Measurements from ENCODE around the gene OR2AK2.

OR2AK2 gene

GRCh38 chr1:247953408-247953807 is 11.6 kb upstream of the OR2AK2 start:
- Histone ChIP-seq H3K4me3 (ENCODE audit: low read depth in 1 of 5, low read length in 5 of 5) (no peak overlapping the region), H3K36me3 (ENCODE audit: control insufficient read depth in 5 of 5, insufficient read depth in 5 of 5, low read length in 5 of 5) (no peaks in the 10 kb centered on the region), H3K9me3 (ENCODE audit: control insufficient read depth in 5 of 5, low read length in 5 of 5) (peaks cover 0 to 3% (median 0%) of the 10 kb centered on the region in 5 donors), H3K27ac (ENCODE audit: low read depth, low read length) (no peak overlapping the region), H3K27me3 (ENCODE audit: control insufficient read depth in 5 of 5, insufficient read depth in 4 of 5, low read length in 5 of 5) (no peaks in the 10 kb centered on the region), H3K9ac (ENCODE audit: low read length in 5 of 5) (no peak overlapping the region), H3K4me1 (ENCODE audit: control insufficient read depth in 5 of 5, insufficient read depth in 5 of 5, low read length in 5 of 5) (no peaks in the 10 kb centered on the region)

GRCh38 chr1:247961791-247962190 is 3.2 kb upstream of the OR2AK2 start:
- H3K4me3 ChIP-seq (ENCODE audit: low read depth in 1 of 5, low read length in 5 of 5), result no peak overlapping the region
- no peak overlapping the region for H3K9ac ChIP-seq (ENCODE audit: low read length in 5 of 5)
- no peaks in the 10 kb centered on the region for H3K27me3 ChIP-seq (ENCODE audit: control insufficient read depth in 5 of 5, insufficient read depth in 4 of 5, low read length in 5 of 5)
- H3K27ac ChIP-seq (ENCODE audit: low read depth, low read length), result no peak overlapping the region
- H3K4me1 ChIP-seq (ENCODE audit: control insufficient read depth in 5 of 5, insufficient read depth in 5 of 5, low read length in 5 of 5), result no peaks in the 10 kb centered on the region
- no peaks in the 10 kb centered on the region for H3K9me3 ChIP-seq (ENCODE audit: control insufficient read depth in 5 of 5, low read length in 5 of 5)
- no peaks in the 10 kb centered on the region for H3K36me3 ChIP-seq (ENCODE audit: control insufficient read depth in 5 of 5, insufficient read depth in 5 of 5, low read length in 5 of 5)

- no peaks in the 10 kb centered on the region for H3K36me3 ChIP-seq (ENCODE audit: control insufficient read depth in 5 of 5, insufficient read depth in 5 of 5, low read length in 5 of 5)
- no peak overlapping the region for H3K27ac ChIP-seq (ENCODE audit: low read depth, low read length)
- no peaks in the 10 kb centered on the region for H3K9me3 ChIP-seq (ENCODE audit: control insufficient read depth in 5 of 5, low read length in 5 of 5)
- H3K27me3 ChIP-seq (ENCODE audit: control insufficient read depth in 5 of 5, insufficient read depth in 4 of 5, low read length in 5 of 5), result no peaks in the 10 kb centered on the region
- H3K4me3 ChIP-seq (ENCODE audit: low read depth in 1 of 5, low read length in 5 of 5), result no peak overlapping the region
- H3K4me1 ChIP-seq (ENCODE audit: control insufficient read depth in 5 of 5, insufficient read depth in 5 of 5, low read length in 5 of 5), result no peaks in the 10 kb centered on the region
- no peak overlapping the region for H3K9ac ChIP-seq (ENCODE audit: low read length in 5 of 5)
These were observed 2.0 kb upstream of the OR2AK2 start for GRCh38 chr1:247962911-247963588.

GRCh38 chr1:247966532-247967204 is 1.6 kb downstream of the OR2AK2 start:
- no peak overlapping the region for H3K4me3 ChIP-seq (ENCODE audit: low read depth in 1 of 5, low read length in 5 of 5)
- no peak overlapping the region for H3K9ac ChIP-seq (ENCODE audit: low read length in 5 of 5)
- H3K36me3 ChIP-seq (ENCODE audit: control insufficient read depth in 5 of 5, insufficient read depth in 5 of 5, low read length in 5 of 5), result no peaks in the 10 kb centered on the region
- H3K27ac ChIP-seq (ENCODE audit: low read depth, low read length), result no peak overlapping the region
- H3K27me3 ChIP-seq (ENCODE audit: control insufficient read depth in 5 of 5, insufficient read depth in 4 of 5, low read length in 5 of 5), result no peaks in the 10 kb centered on the region
- no peaks in the 10 kb centered on the region for H3K4me1 ChIP-seq (ENCODE audit: control insufficient read depth in 5 of 5, insufficient read depth in 5 of 5, low read length in 5 of 5)
- H3K9me3 ChIP-seq (ENCODE audit: control insufficient read depth in 5 of 5, low read length in 5 of 5), result peaks cover 0 to 5% (median 0%) of the 10 kb centered on the region in 5 donors

- Histone ChIP-seq H3K27ac (ENCODE audit: low read depth, low read length) (no peak overlapping the region), H3K4me3 (ENCODE audit: low read depth in 1 of 5, low read length in 5 of 5) (no peak overlapping the region), H3K9me3 (ENCODE audit: control insufficient read depth in 5 of 5, low read length in 5 of 5) (peaks cover 0 to 5% (median 0%) of the 10 kb centered on the region in 5 donors), H3K27me3 (ENCODE audit: control insufficient read depth in 5 of 5, insufficient read depth in 4 of 5, low read length in 5 of 5) (no peaks in the 10 kb centered on the region), H3K36me3 (ENCODE audit: control insufficient read depth in 5 of 5, insufficient read depth in 5 of 5, low read length in 5 of 5) (no peaks in the 10 kb centered on the region), H3K4me1 (ENCODE audit: control insufficient read depth in 5 of 5, insufficient read depth in 5 of 5, low read length in 5 of 5) (no peaks in the 10 kb centered on the region), H3K9ac (ENCODE audit: low read length in 5 of 5) (no peak overlapping the region)
These were observed 28.0 kb downstream of the OR2AK2 start for GRCh38 chr1:247992986-247993385.

GRCh38 chr1:247998811-247999210 is 33.8 kb downstream of the OR2AK2 start:
- H3K27ac ChIP-seq (ENCODE audit: low read depth, low read length), result no peak overlapping the region
- H3K36me3 ChIP-seq (ENCODE audit: control insufficient read depth in 5 of 5, insufficient read depth in 5 of 5, low read length in 5 of 5), result no peaks in the 10 kb centered on the region
- no peaks in the 10 kb centered on the region for H3K27me3 ChIP-seq (ENCODE audit: control insufficient read depth in 5 of 5, insufficient read depth in 4 of 5, low read length in 5 of 5)
- no peaks in the 10 kb centered on the region for H3K9me3 ChIP-seq (ENCODE audit: control insufficient read depth in 5 of 5, low read length in 5 of 5)
- no peak overlapping the region for H3K9ac ChIP-seq (ENCODE audit: low read length in 5 of 5)
- no peak overlapping the region for H3K4me3 ChIP-seq (ENCODE audit: low read depth in 1 of 5, low read length in 5 of 5)
- H3K4me1 ChIP-seq (ENCODE audit: control insufficient read depth in 5 of 5, insufficient read depth in 5 of 5, low read length in 5 of 5), result no peaks in the 10 kb centered on the region

GRCh38 chr1:248000169-248000568 is 35.1 kb downstream of the OR2AK2 start:
- Histone ChIP-seq H3K27me3 (ENCODE audit: control insufficient read depth in 5 of 5, insufficient read depth in 4 of 5, low read length in 5 of 5) (no peaks in the 10 kb centered on the region), H3K27ac (ENCODE audit: low read depth, low read length) (no peak overlapping the region), H3K4me3 (ENCODE audit: low read depth in 1 of 5, low read length in 5 of 5) (no peak overlapping the region), H3K9me3 (ENCODE audit: control insufficient read depth in 5 of 5, low read length in 5 of 5) (no peaks in the 10 kb centered on the region), H3K36me3 (ENCODE audit: control insufficient read depth in 5 of 5, insufficient read depth in 5 of 5, low read length in 5 of 5) (no peaks in the 10 kb centered on the region), H3K9ac (ENCODE audit: low read length in 5 of 5) (no peak overlapping the region), H3K4me1 (ENCODE audit: control insufficient read depth in 5 of 5, insufficient read depth in 5 of 5, low read length in 5 of 5) (no peaks in the 10 kb centered on the region)

- Histone ChIP-seq H3K4me3 (ENCODE audit: low read depth in 1 of 5, low read length in 5 of 5) (no peak overlapping the region), H3K27me3 (ENCODE audit: control insufficient read depth in 5 of 5, insufficient read depth in 4 of 5, low read length in 5 of 5) (no peaks in the 10 kb centered on the region), H3K27ac (ENCODE audit: low read depth, low read length) (no peak overlapping the region), H3K9ac (ENCODE audit: low read length in 5 of 5) (no peak overlapping the region), H3K4me1 (ENCODE audit: control insufficient read depth in 5 of 5, insufficient read depth in 5 of 5, low read length in 5 of 5) (no peaks in the 10 kb centered on the region), H3K9me3 (ENCODE audit: control insufficient read depth in 5 of 5, low read length in 5 of 5) (peaks cover 9 to 25% (median 14%) of the 10 kb centered on the region in 5 donors), H3K36me3 (ENCODE audit: control insufficient read depth in 5 of 5, insufficient read depth in 5 of 5, low read length in 5 of 5) (no peaks in the 10 kb centered on the region)
These were observed 42.7 kb downstream of the OR2AK2 start for GRCh38 chr1:248007778-248008177.

GRCh38 chr1:248009681-248010080 is 44.6 kb downstream of the OR2AK2 start:
- H3K27me3 ChIP-seq (ENCODE audit: control insufficient read depth in 5 of 5, insufficient read depth in 4 of 5, low read length in 5 of 5), result no peaks in the 10 kb centered on the region
- H3K4me3 ChIP-seq (ENCODE audit: low read depth in 1 of 5, low read length in 5 of 5), result no peak overlapping the region
- no peaks in the 10 kb centered on the region for H3K36me3 ChIP-seq (ENCODE audit: control insufficient read depth in 5 of 5, insufficient read depth in 5 of 5, low read length in 5 of 5)
- no peaks in the 10 kb centered on the region for H3K4me1 ChIP-seq (ENCODE audit: control insufficient read depth in 5 of 5, insufficient read depth in 5 of 5, low read length in 5 of 5)
- H3K9me3 ChIP-seq (ENCODE audit: control insufficient read depth in 5 of 5, low read length in 5 of 5), result peaks cover 9 to 25% (median 14%) of the 10 kb centered on the region in 5 donors
- no peak overlapping the region for H3K9ac ChIP-seq (ENCODE audit: low read length in 5 of 5)
- no peak overlapping the region for H3K27ac ChIP-seq (ENCODE audit: low read depth, low read length)

GRCh38 chr1:248013229-248013710 is 48.2 kb downstream of the OR2AK2 start, which contains the start of gene OR2L5:
TSS of gene OR2L5 (plus strand) at chr1:248013660. CDS start at chr1:248021948, 8,288 bp downstream.
- Histone ChIP-seq H3K27ac (ENCODE audit: low read depth, low read length) (no peak within 1 kb of the TSS), H3K9me3 (ENCODE audit: control insufficient read depth in 5 of 5, low read length in 5 of 5) (peaks cover 7 to 17% (median 14%) of the 10 kb centered on the region in 5 donors), H3K27me3 (ENCODE audit: control insufficient read depth in 5 of 5, insufficient read depth in 4 of 5, low read length in 5 of 5) (no peaks in the 10 kb centered on the region), H3K4me3 (ENCODE audit: low read depth in 1 of 5, low read length in 5 of 5) (no peak within 1 kb of the TSS), H3K36me3 (ENCODE audit: control insufficient read depth in 5 of 5, insufficient read depth in 5 of 5, low read length in 5 of 5) (no peaks in the 10 kb centered on the region), H3K4me1 (ENCODE audit: control insufficient read depth in 5 of 5, insufficient read depth in 5 of 5, low read length in 5 of 5) (no peaks in the 10 kb centered on the region), H3K9ac (ENCODE audit: low read length in 5 of 5) (no peak within 1 kb of the TSS)
